ENCODE results near the gene FAM117A.

FAM117A gene

DNA sequence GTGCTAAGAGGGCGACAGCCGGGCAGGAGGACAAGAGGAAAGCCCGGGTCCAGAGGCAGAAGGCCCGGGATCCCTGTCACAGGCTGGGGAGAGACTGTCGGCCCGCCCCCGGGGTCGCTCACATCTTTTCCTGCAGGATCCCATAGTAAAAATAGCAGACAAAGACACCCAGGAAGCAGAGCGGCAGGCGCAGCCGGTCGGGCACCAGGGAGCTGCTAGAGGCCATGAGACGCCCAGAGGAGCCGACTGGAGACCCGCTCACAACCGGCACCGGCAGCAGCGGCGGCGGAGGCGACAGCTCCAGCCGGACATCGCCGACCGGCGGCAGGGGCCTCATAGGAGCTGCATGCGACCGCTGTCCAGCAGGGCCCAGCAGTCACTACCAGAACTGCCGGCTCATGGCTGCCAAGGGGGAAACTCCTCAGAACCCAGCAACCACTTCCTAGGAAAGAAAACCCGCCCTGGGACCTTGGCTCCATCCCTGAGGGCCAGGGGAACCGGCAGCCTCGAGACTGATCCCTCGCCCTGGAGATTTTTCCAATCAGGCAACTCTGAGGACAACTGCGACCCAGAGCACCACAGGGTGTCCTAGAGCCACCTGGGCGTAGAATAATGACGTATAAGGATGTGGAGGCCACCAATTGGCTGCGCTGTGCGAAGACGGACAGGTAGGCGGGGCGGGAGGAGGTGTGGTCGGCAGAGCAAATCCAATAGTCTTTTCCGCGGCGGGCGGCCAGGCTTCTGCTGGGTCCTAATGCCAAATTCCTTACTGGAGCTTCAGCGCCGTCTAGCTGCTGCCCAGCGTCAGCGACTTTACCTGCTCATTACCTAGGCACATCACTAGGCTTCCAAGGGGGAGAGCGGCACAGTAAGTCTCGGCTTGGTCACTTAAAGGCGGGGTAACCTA lies 56.1 kb downstream of the FAM117A start, which contains the start of gene SLC35B1:
Gene SLC35B1 (minus strand): TSS at position 357 of the 907 bp plus-strand sequence. CDS start 131 bp downstream, at position 226.
- DNase-seq (ENCODE audit: low read depth): peak; percentile 98

DNA sequence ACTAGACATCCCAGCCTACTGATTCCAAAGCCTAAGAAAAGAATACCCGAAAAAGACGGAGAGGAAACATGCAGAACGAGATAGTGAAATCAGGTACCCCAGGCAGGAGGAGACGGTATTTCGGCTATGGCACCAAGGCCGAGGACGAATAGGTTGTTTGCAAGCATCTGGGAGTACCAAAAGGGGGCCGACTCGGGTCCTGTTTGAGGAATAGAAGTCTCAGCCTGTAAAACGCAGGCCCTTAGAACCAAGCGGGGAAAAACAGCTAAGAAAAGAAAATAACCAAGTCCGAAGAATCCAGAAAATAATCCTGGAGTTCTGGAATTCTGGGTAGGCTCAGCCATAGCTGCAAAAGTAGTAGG lies 56.7 kb downstream of the FAM117A start:
- no peak for DNase-seq (ENCODE audit: low read depth)

- DNase-seq (ENCODE audit: low read depth): no peak
These were observed 58.7 kb downstream of the FAM117A start for GRCh38 chr17:49705254-49705653.

GRCh38 chr17:49703557-49704277 lies 60.2 kb downstream of the FAM117A start:
- DNase-seq (ENCODE audit: low read depth): no peak

GRCh38 chr17:49700960-49701359 lies 63.0 kb downstream of the FAM117A start:
- no peak for DNase-seq (ENCODE audit: low read depth)

- DNase-seq (ENCODE audit: low read depth): no peak
These were observed 63.9 kb downstream of the FAM117A start for GRCh38 chr17:49699966-49700575.

DNA sequence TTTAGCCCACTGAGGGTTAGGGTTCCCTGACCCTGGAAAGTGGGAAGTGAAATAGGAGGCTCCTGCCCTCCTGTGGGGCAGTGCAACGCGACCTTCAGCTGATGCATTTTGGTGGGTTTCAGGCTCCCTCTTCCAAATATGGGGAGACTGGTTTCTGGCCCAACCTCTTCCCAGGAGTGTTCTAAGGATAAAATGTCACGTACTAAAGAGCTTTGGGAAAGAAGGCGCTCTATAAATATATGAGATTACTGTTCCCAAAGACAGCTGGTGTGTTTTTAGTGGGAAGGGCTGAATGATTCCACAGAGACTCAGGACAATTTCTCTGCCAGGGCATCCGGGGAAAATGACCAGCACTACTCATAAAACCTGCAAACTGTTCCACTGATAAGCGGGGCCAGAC lies 65.9 kb downstream of the FAM117A start:
- DNase-seq (ENCODE audit: low read depth): no peak

GRCh38 chr17:49696233-49696761 lies 67.6 kb downstream of the FAM117A start:
- DNase-seq (ENCODE audit: low read depth): peak; percentile 67

- DNase-seq (ENCODE audit: low read depth): no peak
These were observed 68.2 kb downstream of the FAM117A start for GRCh38 chr17:49695698-49696232.

- peak; percentile 61 for DNase-seq (ENCODE audit: low read depth)
These were observed 68.9 kb downstream of the FAM117A start for GRCh38 chr17:49694847-49695697.

- no peak for DNase-seq (ENCODE audit: low read depth)
These were observed 71.2 kb downstream of the FAM117A start for GRCh38 chr17:49692751-49693150.

- DNase-seq (ENCODE audit: low read depth): no peak
These were observed 72.2 kb downstream of the FAM117A start for GRCh38 chr17:49691677-49692191.

DNA sequence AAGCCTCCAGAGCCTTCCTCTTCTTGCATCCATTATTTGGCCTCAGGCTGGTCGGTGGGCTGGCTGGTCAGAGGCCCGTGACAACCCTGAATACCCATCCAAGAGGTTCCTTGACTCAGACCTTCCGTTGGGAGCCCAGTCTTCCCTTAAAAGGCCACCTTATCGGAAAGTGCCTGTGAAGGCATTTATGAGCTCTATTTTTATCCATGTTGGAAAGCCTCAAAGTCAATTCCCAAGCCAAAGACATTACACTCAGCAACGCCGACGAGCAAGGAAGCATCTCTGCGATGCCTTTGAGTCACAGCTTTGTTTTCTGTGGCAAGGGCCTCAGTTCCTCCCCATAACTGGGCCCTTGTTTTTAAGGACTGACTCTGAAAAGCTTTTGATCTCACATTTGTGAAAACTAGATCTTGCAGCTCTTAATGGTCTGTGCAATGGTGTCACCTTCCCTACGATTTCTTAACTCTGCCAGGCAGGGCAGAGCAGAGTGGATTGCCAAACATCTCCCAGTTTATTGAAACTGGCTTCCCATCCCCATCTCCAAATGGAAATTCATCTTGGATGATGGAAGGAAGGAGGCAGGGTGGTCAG lies 72.8 kb downstream of the FAM117A start:
- DNase-seq (ENCODE audit: low read depth): no peak

GRCh38 chr17:49690256-49690655 lies 73.7 kb downstream of the FAM117A start:
- no peak for DNase-seq (ENCODE audit: low read depth)

- DNase-seq (ENCODE audit: low read depth): no peak
These were observed 75.1 kb downstream of the FAM117A start for GRCh38 chr17:49688848-49689247.

DNA sequence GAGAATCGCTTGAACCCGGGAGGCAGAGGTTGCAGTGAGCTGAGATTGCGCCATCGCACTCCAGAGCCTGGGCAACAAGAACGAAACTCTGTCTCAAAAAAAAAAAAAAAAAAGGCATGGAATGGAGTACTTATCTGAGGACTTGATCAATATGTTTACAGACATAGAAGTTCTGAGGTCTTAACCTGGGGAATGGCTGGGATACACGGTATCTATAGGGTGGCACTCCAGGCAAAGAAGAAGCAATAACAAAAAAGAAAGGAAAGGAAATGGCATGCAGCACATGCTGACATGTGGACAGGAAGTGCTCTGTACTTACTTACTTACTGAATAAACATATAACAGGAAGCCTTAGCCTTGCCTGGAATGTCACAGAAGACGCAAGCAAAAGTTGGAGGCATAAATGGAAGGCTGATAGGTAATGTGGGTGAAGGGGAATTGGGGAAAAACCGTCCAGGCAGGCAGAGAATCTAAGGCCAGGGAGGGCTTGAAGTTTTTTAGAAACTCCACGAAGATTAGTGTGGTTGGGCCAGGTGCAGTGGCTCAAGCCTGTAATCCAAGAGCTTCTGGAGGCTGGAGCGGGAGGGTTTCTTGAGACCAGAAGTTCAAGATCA lies 75.9 kb downstream of the FAM117A start:
- DNase-seq (ENCODE audit: low read depth): no peak

- DNase-seq (ENCODE audit: low read depth): no peak
These were observed 82.6 kb downstream of the FAM117A start for GRCh38 chr17:49681106-49681979.

GRCh38 chr17:49680314-49680713 lies 83.6 kb downstream of the FAM117A start:
- no peak for DNase-seq (ENCODE audit: low read depth)

Data from activated T-cell treated with anti-CD3 and anti-CD28 coated beads for 24 hours (primary cell).